Measurements from ENCODE around the gene WNT7B.

DNA sequence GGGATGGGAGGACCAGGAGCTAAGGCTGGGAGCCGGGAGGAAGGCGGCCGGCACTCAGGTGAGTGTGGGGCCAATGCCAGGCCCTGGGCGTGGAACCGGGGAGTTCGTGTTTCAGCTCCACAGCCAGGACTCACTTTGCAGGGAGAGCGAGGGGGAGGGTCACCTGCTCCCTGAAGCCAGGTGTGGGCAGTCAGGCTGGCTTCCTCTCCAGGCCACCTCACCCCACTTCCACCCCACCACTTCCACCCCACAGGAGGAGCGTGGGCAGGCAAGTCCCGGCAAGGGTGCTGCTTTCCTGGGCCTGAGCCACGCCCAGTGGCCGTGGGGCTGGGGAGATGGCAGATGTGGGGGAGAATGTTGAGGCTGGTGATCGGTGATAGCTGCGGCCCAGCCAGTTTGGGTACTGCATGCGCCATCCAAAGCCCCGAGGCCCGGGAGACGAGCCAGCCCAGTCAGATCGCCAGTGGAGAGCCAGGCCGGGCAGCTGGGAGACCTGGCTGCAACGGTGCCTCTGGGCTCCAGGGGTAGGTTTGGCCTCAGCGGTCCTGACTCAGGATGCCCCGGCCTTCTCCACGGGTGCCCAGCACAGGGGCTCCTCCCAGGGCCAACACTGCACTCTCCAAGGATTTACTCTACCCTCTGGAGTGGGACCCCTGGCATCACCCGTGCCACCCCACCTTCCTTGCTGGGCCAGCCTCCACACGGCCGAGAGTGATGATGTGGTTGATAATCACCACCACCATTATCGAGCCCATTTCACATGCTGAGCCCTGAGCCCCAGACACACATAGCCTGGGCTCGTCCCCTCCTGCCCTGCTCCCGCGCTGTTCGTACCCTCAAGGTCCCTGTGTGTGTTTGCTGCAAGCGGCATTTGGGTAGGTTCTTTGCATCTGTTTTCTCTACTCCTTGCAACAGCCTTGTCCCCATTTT, 93.8 kb downstream of the WNT7B start:
- TF ChIP-seq, protein P1, sequence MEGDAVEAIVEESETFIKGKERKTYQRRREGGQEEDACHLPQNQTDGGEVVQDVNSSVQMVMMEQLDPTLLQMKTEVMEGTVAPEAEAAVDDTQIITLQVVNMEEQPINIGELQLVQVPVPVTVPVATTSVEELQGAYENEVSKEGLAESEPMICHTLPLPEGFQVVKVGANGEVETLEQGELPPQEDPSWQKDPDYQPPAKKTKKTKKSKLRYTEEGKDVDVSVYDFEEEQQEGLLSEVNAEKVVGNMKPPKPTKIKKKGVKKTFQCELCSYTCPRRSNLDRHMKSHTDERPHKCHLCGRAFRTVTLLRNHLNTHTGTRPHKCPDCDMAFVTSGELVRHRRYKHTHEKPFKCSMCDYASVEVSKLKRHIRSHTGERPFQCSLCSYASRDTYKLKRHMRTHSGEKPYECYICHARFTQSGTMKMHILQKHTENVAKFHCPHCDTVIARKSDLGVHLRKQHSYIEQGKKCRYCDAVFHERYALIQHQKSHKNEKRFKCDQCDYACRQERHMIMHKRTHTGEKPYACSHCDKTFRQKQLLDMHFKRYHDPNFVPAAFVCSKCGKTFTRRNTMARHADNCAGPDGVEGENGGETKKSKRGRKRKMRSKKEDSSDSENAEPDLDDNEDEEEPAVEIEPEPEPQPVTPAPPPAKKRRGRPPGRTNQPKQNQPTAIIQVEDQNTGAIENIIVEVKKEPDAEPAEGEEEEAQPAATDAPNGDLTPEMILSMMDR (conservative IDR thresholded peaks at IDR 0.05; ENCODE audit: low read length), result no peak
- no peak for TF ChIP-seq EZH2phosphoT487 (IDR thresholded peaks at IDR 0.05; ENCODE audit: borderline replicate concordance)

Measured in Loucy (cell line).